PC-3 (cell line): ENCODE results near the gene SPON2. TPM values are rescaled to one million over a fixed set of nuclear protein-coding genes. Genes with fewer than 3 reads are reported as not detected.

ENCODE experiments used
- ATAC-seq: fragments of 200-7000 bp; cut with Tn5 transposase; 2 replicates; pipeline ENCODE4 v1.9.1; 2020; ENCODE audit warnings: mild to moderate bottlenecking, moderate library complexity
- BruUV-seq: library from RNA; stranded (reverse); fragments of 400-500 nt; replicated peaks from 2 replicates; lab custom pipeline; 2021; lab: Mats Ljungman, UMichigan
- CTCF ChIA-PET: fragments of 300-600 bp; sonication (Branson Sonifier 250); formaldehyde crosslinking; loops from one replicate; lab custom pipeline; 2022; ENCODE audit warnings: antibody characterized with exemption; lab: Charles Lee
- POLR2A ChIA-PET: fragments of 300-600 bp; sonication (Branson Sonifier 250); formaldehyde crosslinking; loops from one replicate; lab custom pipeline; 2022; ENCODE audit warnings: antibody characterized with exemption; ENCODE audit not compliant: unreplicated experiment; lab: Charles Lee
- DNase-seq: peaks from one replicate; pipeline ENCODE4 v3.0.0-alpha.2; 2015
- H2AFZ ChIP-seq: fragments of 300-600 bp; sonication (generic); 2 replicates; pipeline ENCODE4 v1.6.0; 2016; ENCODE audit warnings: antibody characterized with exemption, low read length
- H3F3A ChIP-seq: fragments of 300-600 bp; sonication (generic); one replicate; pipeline ENCODE4 v1.6.0; 2017; ENCODE audit warnings: antibody characterized with exemption, low read length, control low read depth, mild to moderate bottlenecking; ENCODE audit not compliant: unreplicated experiment
- H3K27ac ChIP-seq: fragments of 300-600 bp; sonication (generic); 2 replicates; pipeline ENCODE4 v1.5.1; 2016; ENCODE audit warnings: mild to moderate bottlenecking, low read length
- H3K27me3 ChIP-seq: fragments of 300-600 bp; sonication (generic); 2 replicates; pipeline ENCODE4 v1.6.1; 2016; ENCODE audit warnings: low read length, mixed read lengths
- H3K36me3 ChIP-seq: fragments of 300-600 bp; sonication (generic); 2 replicates; pipeline ENCODE4 v1.6.1; 2016; ENCODE audit warnings: low read depth, mixed run types, low read length, mixed read lengths
- H3K4me1 ChIP-seq: fragments of 300-600 bp; sonication (generic); 2 replicates; pipeline ENCODE4 v1.5.1; 2016; ENCODE audit warnings: low read length; ENCODE audit not compliant: insufficient read depth
- H3K4me2 ChIP-seq: fragments of 300-600 bp; sonication (generic); 2 replicates; pipeline ENCODE4 v1.6.0; 2016; ENCODE audit warnings: low read length
- H3K4me3 ChIP-seq: fragments of 300-600 bp; sonication (generic); 2 replicates; pipeline ENCODE4 v1.5.1; 2016; ENCODE audit warnings: mild to moderate bottlenecking, low read length, mixed read lengths
- H3K79me2 ChIP-seq: fragments of 300-600 bp; sonication (generic); 2 replicates; pipeline ENCODE4 v1.6.1; 2017; ENCODE audit warnings: low read length, mixed read lengths
- H3K9ac ChIP-seq: fragments of 300-600 bp; sonication (generic); 2 replicates; pipeline ENCODE4 v1.6.0; 2016; ENCODE audit warnings: mild to moderate bottlenecking, low read length
- H3K9me2 ChIP-seq: fragments of 300-600 bp; sonication (generic); replicated peaks from 2 replicates; pipeline ENCODE4 v1.6.1; 2016; ENCODE audit warnings: mixed run types, low read length, mixed read lengths
- H3K9me3 ChIP-seq: fragments of 300-600 bp; sonication (generic); 2 replicates; pipeline ENCODE4 v1.6.1; 2016; ENCODE audit warnings: low read length, mixed read lengths
- H4K20me1 ChIP-seq: fragments of 300-600 bp; sonication (generic); 2 replicates; pipeline ENCODE4 v1.6.1; 2016; ENCODE audit warnings: low read length, mixed read lengths
- EZH2 ChIP-seq: fragments of 300-600 bp; sonication (generic); IDR thresholded peaks from one replicate; pipeline ENCODE4 v1.6.1; 2017; ENCODE audit warnings: antibody characterized with exemption, mild to moderate bottlenecking, low read length; ENCODE audit not compliant: unreplicated experiment
- EZH2phosphoT487 ChIP-seq: fragments of 300-600 bp; sonication (generic); IDR thresholded peaks from 2 replicates; pipeline ENCODE4 v1.6.1; 2018; ENCODE audit warnings: mild to moderate bottlenecking, antibody characterized with exemption, low read length, borderline replicate concordance
- intact Hi-C: fragments of 100-400 bp; cut with micrococcal nuclease; formaldehyde crosslinking; loops from 2 replicates; pipeline ENCODE4 v1.9.0; 2023
- total RNA-seq: library from RNA; depleted of rRNA; stranded (reverse); fragments of >200 nt; gene quantifications from 2 replicates; pipeline ENCODE4 v1.2.3, GENCODE V29; 2014
- TF ChIP-seq, protein P1 (sequence below): fragments of 300-600 bp; sonication (generic); conservative IDR thresholded peaks from 2 replicates; pipeline ENCODE4 v1.5.1; 2017; ENCODE audit warnings: antibody characterized with exemption, low read depth, mild to moderate bottlenecking, low read length

SPON2 gene
- total RNA-seq, 1 experiment from 2014 or later: 0.80 TPM

DNA sequence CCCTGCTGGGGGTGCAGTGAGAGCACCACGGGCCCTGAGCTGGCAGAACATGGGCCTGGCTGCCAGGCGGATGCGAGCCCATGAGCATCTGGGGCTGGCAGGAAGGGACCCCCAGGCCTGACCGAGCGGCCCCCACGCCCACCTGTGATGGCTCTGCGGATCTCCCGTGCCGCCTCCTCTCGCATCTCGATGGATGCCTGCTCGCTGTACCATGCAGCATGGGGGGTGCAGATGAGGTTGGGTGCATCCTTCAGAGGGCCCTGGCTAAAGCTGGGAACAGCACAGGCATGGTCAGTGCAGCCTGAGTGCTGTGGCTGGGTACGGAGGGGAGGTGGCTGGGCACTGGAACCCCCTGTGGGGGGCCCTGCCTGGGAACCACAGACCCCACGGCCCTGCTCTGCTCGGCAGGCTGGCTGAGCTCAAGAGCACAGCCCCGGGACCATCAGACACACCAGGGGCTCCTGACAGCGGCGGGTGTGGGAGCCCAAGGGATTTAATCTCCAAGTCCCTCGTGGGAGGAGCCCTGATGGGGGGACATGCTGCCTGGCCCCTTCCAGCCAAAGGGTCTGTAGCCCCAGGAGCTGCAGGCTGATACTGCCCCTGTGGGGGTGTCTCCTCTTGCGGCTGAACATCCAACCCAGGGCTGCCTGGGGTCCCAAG is 41.1 kb upstream of the SPON2 start:
- Histone ChIP-seq H3F3A (no peaks in the 10 kb centered on the region), H3K4me2 (no peak overlapping the region), H3K27ac (no peak overlapping the region), H2AFZ (no peak overlapping the region), H3K9me2 (no peaks in the 10 kb centered on the region), H3K36me3 (no peaks in the 10 kb centered on the region; the same call in 1 of the 2 replicates), H3K9ac (no peak overlapping the region), H3K4me3 (no peak overlapping the region), H3K79me2 (no peaks in the 10 kb centered on the region), H3K27me3 (no peaks in the 10 kb centered on the region), H3K9me3 (no peaks in the 10 kb centered on the region), H4K20me1 (no peaks in the 10 kb centered on the region), H3K4me1 (no peaks in the 10 kb centered on the region)
- TF ChIP-seq EZH2 (no peak), EZH2phosphoT487 (no peak)
- TF ChIP-seq, protein P1, sequence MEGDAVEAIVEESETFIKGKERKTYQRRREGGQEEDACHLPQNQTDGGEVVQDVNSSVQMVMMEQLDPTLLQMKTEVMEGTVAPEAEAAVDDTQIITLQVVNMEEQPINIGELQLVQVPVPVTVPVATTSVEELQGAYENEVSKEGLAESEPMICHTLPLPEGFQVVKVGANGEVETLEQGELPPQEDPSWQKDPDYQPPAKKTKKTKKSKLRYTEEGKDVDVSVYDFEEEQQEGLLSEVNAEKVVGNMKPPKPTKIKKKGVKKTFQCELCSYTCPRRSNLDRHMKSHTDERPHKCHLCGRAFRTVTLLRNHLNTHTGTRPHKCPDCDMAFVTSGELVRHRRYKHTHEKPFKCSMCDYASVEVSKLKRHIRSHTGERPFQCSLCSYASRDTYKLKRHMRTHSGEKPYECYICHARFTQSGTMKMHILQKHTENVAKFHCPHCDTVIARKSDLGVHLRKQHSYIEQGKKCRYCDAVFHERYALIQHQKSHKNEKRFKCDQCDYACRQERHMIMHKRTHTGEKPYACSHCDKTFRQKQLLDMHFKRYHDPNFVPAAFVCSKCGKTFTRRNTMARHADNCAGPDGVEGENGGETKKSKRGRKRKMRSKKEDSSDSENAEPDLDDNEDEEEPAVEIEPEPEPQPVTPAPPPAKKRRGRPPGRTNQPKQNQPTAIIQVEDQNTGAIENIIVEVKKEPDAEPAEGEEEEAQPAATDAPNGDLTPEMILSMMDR: no peak
- intact Hi-C loops: no loop called here
- ChIA-PET CTCF (no interaction called here), POLR2A (no interaction called here)
- DNase-seq (no peak), ATAC-seq (no peak)
- BruUV-seq: no TSS peak

DNA sequence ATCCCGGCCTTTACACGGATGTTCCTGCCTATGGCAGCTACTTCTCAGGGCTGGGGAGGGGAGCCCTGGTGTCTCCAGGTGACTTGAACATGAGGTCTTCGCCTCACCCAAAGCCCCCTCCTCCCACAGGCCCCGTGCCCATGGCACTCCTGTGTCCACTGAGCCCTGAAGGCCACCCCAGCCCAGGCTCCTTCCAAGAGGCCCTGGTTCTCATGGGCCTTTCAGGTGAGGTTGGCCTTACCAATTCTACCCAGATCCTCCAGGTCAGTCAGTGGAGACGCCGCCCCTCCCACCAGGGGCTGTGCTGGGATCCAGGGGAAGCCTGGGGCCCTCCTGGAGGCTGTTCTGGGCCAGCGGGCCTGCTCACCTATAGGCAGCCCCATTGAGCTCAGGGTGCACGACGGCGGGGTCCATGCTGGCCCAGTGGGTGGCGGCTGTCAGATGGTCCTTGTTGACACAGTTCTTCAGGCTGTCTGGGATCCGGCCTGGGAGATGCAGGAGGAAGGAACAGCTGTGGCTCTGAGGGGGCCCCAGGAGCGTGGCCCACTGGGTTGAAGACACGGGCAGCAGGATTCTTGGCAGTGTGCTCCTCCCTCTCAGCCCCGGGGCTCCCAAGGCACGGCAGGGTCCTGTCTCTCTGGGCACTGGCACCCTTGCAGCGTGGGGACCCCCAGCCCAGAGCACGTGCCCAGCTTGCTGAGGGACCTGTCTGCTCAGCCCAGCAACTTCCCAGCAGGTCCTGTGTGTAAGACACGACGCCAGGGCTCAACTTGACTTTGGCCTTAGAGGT is 40.4 kb upstream of the SPON2 start:
- intact Hi-C loops: no loop called here
- H3K4me3 ChIP-seq: no peak overlapping the region
- DNase-seq: no peak
- H3K9ac ChIP-seq: no peak overlapping the region
- no peak overlapping the region for H3K4me2 ChIP-seq
- no peaks in the 10 kb centered on the region for H3K9me3 ChIP-seq
- H2AFZ ChIP-seq: no peak overlapping the region
- no peaks in the 10 kb centered on the region for H3F3A ChIP-seq
- H3K27ac ChIP-seq: no peak overlapping the region
- ChIA-PET POLR2A (no interaction called here), CTCF (no interaction called here)
- H3K79me2 ChIP-seq: no peaks in the 10 kb centered on the region
- no peak for ATAC-seq
- no TSS peak for BruUV-seq
- H3K27me3 ChIP-seq: no peaks in the 10 kb centered on the region
- TF ChIP-seq EZH2phosphoT487: no peak
- no peaks in the 10 kb centered on the region for H3K9me2 ChIP-seq
- H3K4me1 ChIP-seq: no peaks in the 10 kb centered on the region
- no peaks in the 10 kb centered on the region; the same call in 1 of the 2 replicates for H3K36me3 ChIP-seq
- H4K20me1 ChIP-seq: no peaks in the 10 kb centered on the region

GRCh38 chr4:1211891-1212545 is 39.6 kb upstream of the SPON2 start:
- BruUV-seq: no TSS peak
- CTCF ChIA-PET: no interaction called here
- Histone ChIP-seq H3K9ac (no peak overlapping the region), H3K9me2 (no peaks in the 10 kb centered on the region), H4K20me1 (no peaks in the 10 kb centered on the region), H3K27ac (no peak overlapping the region), H3F3A (no peaks in the 10 kb centered on the region), H3K9me3 (no peaks in the 10 kb centered on the region), H3K27me3 (no peaks in the 10 kb centered on the region), H3K4me3 (no peak overlapping the region), H3K4me2 (no peak overlapping the region), H3K79me2 (no peaks in the 10 kb centered on the region), H3K4me1 (no peaks in the 10 kb centered on the region), H2AFZ (no peak overlapping the region), H3K36me3 (no peaks in the 10 kb centered on the region; the same call in 1 of the 2 replicates)
- TF ChIP-seq EZH2phosphoT487 (no peak), EZH2 (no peak)
- TF ChIP-seq, protein P1: no peak
- DNase-seq: no peak
- no peak for ATAC-seq
- intact Hi-C loops: no loop called here
- POLR2A ChIA-PET: no interaction called here
